ENCODE data around the gene ARL13B. TPM values are rescaled to one million over a fixed set of nuclear protein-coding genes. Genes with fewer than 3 reads are reported as not detected.

ARL13B gene
- total and polyA plus RNA-seq, 2 of the 8 experiments (the other 6 are each of a cell fraction or from before 2014, with no cell fraction given), result 1.5 to 12.7 TPM

DNA sequence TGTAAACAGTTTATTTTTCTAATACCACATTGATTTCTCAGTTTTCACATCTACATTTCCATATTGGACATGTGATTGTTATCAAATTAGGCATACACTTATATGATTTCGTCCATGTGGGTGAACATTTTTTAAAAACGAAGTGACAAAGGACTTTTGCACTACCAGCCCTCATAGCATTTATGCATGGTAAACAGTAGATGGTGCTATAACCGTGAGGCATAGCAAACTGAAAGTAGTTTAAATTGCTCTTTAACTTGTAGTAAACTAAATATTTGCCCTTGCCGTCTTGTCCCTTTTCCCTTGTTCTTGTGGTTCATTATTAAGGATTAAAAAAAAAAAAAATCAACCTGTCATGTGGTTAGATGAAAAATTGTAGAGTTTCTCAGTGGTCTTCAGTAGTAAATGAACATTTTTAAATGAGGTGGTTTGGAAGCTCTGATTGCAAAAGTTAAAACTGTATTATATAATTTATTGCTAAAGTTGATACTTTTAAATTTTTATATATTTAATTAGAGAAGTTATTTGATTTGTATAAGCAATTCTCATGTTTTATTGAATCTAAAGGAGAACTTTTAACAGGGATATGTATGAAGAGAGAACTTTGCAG lies 24.5 kb downstream of the ARL13B start (continued):
- TF ChIP-seq, protein P1, sequence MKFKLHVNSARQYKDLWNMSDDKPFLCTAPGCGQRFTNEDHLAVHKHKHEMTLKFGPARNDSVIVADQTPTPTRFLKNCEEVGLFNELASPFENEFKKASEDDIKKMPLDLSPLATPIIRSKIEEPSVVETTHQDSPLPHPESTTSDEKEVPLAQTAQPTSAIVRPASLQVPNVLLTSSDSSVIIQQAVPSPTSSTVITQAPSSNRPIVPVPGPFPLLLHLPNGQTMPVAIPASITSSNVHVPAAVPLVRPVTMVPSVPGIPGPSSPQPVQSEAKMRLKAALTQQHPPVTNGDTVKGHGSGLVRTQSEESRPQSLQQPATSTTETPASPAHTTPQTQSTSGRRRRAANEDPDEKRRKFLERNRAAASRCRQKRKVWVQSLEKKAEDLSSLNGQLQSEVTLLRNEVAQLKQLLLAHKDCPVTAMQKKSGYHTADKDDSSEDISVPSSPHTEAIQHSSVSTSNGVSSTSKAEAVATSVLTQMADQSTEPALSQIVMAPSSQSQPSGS (IDR thresholded peaks at IDR 0.05; ENCODE audit: low read length), result no peak
- TF ChIP-seq BRCA1 (IDR thresholded peaks at IDR 0.05; ENCODE audit: low read depth, low read length) (no peak), JUND (IDR thresholded peaks at IDR 0.05; ENCODE audit: low read length) (no peak), GTF2F1 (IDR thresholded peaks at IDR 0.05; ENCODE audit: borderline replicate concordance, low read depth, low read length) (no peak), TAF7 (optimal IDR thresholded peaks at IDR 0.05; ENCODE audit: borderline replicate concordance, low read depth, low read length) (no peak), TBP (IDR thresholded peaks at IDR 0.05; ENCODE audit: low read depth, low read length) (no peak), POLR2AphosphoS5 (IDR thresholded peaks at IDR 0.05; ENCODE audit: low read depth, low read length) (no peak), CHD7 (IDR thresholded peaks at IDR 0.05; ENCODE audit: insufficient replicate concordance, low read length) (no peak)
- TF ChIP-seq, protein P2, sequence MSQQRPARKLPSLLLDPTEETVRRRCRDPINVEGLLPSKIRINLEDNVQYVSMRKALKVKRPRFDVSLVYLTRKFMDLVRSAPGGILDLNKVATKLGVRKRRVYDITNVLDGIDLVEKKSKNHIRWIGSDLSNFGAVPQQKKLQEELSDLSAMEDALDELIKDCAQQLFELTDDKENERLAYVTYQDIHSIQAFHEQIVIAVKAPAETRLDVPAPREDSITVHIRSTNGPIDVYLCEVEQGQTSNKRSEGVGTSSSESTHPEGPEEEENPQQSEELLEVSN (IDR thresholded peaks at IDR 0.05), result no peak
